ENCODE results near the gene UBE3D. TPM values are rescaled to one million over a fixed set of nuclear protein-coding genes. Genes with fewer than 3 reads are reported as not detected.

Gene UBE3D
- total RNA-seq, 2 experiments from 2014 or later: 6.7 to 7.6 TPM

DNA sequence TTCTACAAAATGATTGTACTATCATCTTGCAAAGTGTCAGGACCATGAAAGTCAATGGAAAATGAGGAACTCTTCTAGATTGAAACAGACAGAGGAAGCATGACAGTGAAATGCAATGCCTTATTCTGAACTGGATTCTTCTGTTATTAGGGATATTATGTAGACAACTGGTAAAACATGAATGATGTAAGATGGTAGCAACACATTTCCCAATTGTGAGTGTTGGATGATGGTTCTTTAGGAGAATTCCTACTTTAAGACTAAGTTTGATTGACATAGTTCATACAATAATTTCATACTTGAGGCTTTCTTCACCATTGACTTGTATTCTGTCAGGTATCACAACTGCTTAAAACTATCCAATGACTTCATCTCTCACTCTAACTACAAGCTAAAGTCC is 4.5 kb downstream of the UBE3D start:
- intact Hi-C loops (cut with micrococcal nuclease): no loop called here
- no peaks in the 10 kb centered on the region for H3K27me3 Mint-ChIP-seq
- H3K4me1 Mint-ChIP-seq (ENCODE audit: low read depth): peaks cover 26% of the 10 kb centered on the region
- DNase-seq (no peak), ATAC-seq (no peak)
- CTCF ChIA-PET: no interaction called here
- no peak overlapping the region for H3K27ac Mint-ChIP-seq
- POLR2A ChIA-PET: no interaction called here
- H3K36me3 Mint-ChIP-seq (ENCODE audit: low read depth): peaks cover 25% of the 10 kb centered on the region
- no peaks in the 10 kb centered on the region for H3K9me3 Mint-ChIP-seq
- TF ChIP-seq CTCF (IDR thresholded peaks at IDR 0.05): no peak
- no peak overlapping the region for H3K4me3 Mint-ChIP-seq

DNA sequence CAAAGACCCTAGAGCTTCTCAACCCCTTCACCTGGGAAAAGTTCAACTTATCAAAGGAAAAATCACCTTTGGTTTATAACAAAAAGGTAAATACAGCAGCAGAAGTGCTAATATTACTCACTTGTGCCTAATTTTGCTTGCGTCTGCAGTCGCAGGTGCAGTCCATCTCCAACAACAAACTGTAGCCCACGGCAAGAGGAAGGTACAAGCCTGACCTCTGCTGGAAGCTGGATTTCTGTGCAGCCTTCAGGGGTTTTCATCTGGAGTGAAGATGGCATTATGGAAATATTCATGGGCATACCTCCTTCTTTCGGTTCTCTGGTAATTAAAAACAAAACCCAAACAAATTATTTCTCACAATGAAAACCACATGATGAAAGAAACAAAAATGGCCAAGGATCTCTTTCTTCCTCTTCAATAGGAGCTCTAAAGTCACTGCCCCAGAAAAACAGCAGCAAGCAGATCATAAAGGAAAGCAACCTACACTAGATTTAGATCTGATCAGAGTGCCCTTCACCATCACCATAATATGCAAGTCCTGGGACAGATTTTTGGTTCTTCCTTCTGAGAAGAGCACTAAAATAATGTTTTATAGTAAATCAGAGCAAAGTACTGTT is 7.8 kb downstream of the UBE3D start:
- intact Hi-C loops (cut with micrococcal nuclease): loop anchor here (2.0 to 5.0 kb wide), 2 partner anchors 787 to 806 kb away; no protein-coding TSS in a partner anchor
- peaks cover 11% of the 10 kb centered on the region for H3K4me1 Mint-ChIP-seq (ENCODE audit: low read depth)
- TF ChIP-seq CTCF (IDR thresholded peaks at IDR 0.05): peak; percentile 56

DNA sequence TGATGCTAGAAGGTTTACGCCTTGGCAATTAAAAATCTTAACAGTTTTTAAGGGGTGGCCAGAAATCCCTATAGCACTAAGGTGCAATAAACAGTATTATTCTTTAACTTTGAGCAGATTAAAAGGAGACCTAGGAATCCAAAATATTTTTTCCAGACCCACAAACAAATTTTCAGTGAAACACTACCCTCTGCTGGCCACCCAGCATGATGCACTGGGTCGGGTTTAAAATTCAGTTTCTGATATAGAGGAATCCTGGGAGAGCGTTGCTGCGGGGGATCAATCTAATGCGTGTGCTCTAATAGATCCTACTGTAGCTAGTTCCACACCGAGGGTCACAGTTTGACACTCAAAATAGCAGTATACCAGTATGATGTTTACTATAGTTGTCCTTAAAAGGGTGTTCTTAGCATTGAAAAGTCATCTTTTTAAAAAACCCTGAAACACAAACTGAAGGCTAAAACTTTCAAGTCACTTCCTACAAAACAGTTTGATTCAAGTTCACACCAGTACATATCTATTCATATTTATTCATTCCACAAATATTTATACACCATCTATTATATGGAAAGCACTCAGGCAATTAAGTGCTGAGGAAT is 10.2 kb downstream of the UBE3D start:
- Mint-ChIP-seq H3K36me3 (ENCODE audit: low read depth) (peaks cover 35% of the 10 kb centered on the region), H3K4me3 (no peak overlapping the region), H3K4me1 (ENCODE audit: low read depth) (peaks cover 3% of the 10 kb centered on the region), H3K9me3 (no peaks in the 10 kb centered on the region), H3K27me3 (no peaks in the 10 kb centered on the region), H3K27ac (no peak overlapping the region)
- CTCF ChIA-PET: interaction anchor here (1.0 to 8.4 kb wide), 3 partner anchors 11 to 784 kb away, joined by 3 to 86 read pairs (median 35); partner anchors contain the start of genes DOP1A and UBE3D
- ATAC-seq: peak; percentile 56
- intact Hi-C loops (cut with micrococcal nuclease): loop anchor here (5.0 kb wide), 1 partner anchor 803 kb away; no protein-coding TSS in a partner anchor
- POLR2A ChIA-PET: no interaction called here
- peak; percentile 46 for DNase-seq
- peak; percentile 84 for TF ChIP-seq CTCF (IDR thresholded peaks at IDR 0.05)

More for the DNA sequence above, 7.8 kb downstream of the UBE3D start:
- ChIA-PET POLR2A (no interaction called here), CTCF (interaction anchor here (0.7 to 8.4 kb wide), 8 partner anchors 9 to 817 kb away, joined by 3 to 86 read pairs (median 6); partner anchors contain the start of genes DOP1A and UBE3D)
- ATAC-seq: peak; percentile 45
- DNase-seq: peak; percentile 51
- no peak overlapping the region for H3K27ac Mint-ChIP-seq
- peaks cover 33% of the 10 kb centered on the region for H3K36me3 Mint-ChIP-seq (ENCODE audit: low read depth)
- no peaks in the 10 kb centered on the region for H3K27me3 Mint-ChIP-seq
- H3K9me3 Mint-ChIP-seq: no peaks in the 10 kb centered on the region
- no peak overlapping the region for H3K4me3 Mint-ChIP-seq

- Mint-ChIP-seq H3K9me3 (no peaks in the 10 kb centered on the region), H3K4me3 (no peak overlapping the region), H3K36me3 (ENCODE audit: low read depth) (peaks cover 34% of the 10 kb centered on the region), H3K4me1 (ENCODE audit: low read depth) (peaks cover 3% of the 10 kb centered on the region), H3K27ac (no peak overlapping the region), H3K27me3 (no peaks in the 10 kb centered on the region)
- no peak for TF ChIP-seq CTCF (IDR thresholded peaks at IDR 0.05)
- CTCF ChIA-PET: interaction anchor here (1.1 to 8.4 kb wide), 4 partner anchors 13 to 802 kb away, joined by 3 to 86 read pairs (median 20); partner anchors contain the start of genes DOP1A and UBE3D
- DNase-seq (no peak), ATAC-seq (no peak)
- POLR2A ChIA-PET: no interaction called here
- intact Hi-C loops (cut with micrococcal nuclease): no loop called here
These were observed 12.0 kb downstream of the UBE3D start for GRCh38 chr6:83053678-83054077.
